ENCODE results near the gene C1QC. TPM values are rescaled to one million over a fixed set of nuclear protein-coding genes. Genes with fewer than 3 reads are reported as not detected.

Gene C1QC
- total RNA-seq, 1 experiment from 2014 or later: 0.59 TPM

- ChIA-PET CTCF (no interaction called here), POLR2A (no interaction called here), RAD21 (ENCODE audit: low non-redundant PET in 1 of 2, low total read pairs in 2 of 2, uncharacterized antibody in 2 of 2, unreplicated experiment in 2 of 2) (no interaction called here)
- intact Hi-C loops (cut with micrococcal nuclease): no loop called here
- Histone ChIP-seq H4K20me1 (ENCODE audit: insufficient read depth) (no peaks in the 10 kb centered on the region), H3K9ac (ENCODE audit: low read length) (no peak overlapping the region), H3K27me3 (ENCODE audit: insufficient read depth, low read length) (peaks cover 17% of the 10 kb centered on the region; the same call in 1 of the 2 replicates), H3K36me3 (ENCODE audit: control insufficient read depth in 1 of 2, insufficient read depth in 2 of 2, low read length in 2 of 2) (no peaks in the 10 kb centered on the region), H3K9me2 (ENCODE audit: insufficient read depth) (no peaks in the 10 kb centered on the region), H3K79me2 (ENCODE audit: insufficient read depth, low read length) (no peaks in the 10 kb centered on the region), H3K4me2 (ENCODE audit: low read length) (no peak overlapping the region), H3K27ac (ENCODE audit: low read depth, low read length) (no peak overlapping the region), H2AFZ (ENCODE audit: low read depth, low read length, poor library complexity, severe bottlenecking) (no peak overlapping the region), H3K9me3 (ENCODE audit: control insufficient read depth in 1 of 2, insufficient read depth in 1 of 2, low read depth in 1 of 2, low read length in 2 of 2) (no peaks in the 10 kb centered on the region), H3K4me1 (ENCODE audit: control insufficient read depth in 1 of 2, insufficient read depth in 2 of 2, low read length in 2 of 2) (no peaks in the 10 kb centered on the region), H3K4me3 (replicated peaks in 1 of 2; ENCODE audit: low read depth in 1 of 2, low read length in 2 of 2) (no peak overlapping the region)
- BruUV-seq (replicated peaks): no TSS peak
- DNase-seq (ENCODE audit: low read depth, low spot score): no peak
- no peak for ATAC-seq
- TF ChIP-seq CTCF (IDR thresholded peaks at IDR 0.05 in 2 of 3, conservative IDR thresholded peaks at IDR 0.05 in 1 of 3; ENCODE audit: borderline replicate concordance in 1 of 3, insufficient read depth in 1 of 3, low read depth in 2 of 3, low read length in 2 of 3): no peak
- TF ChIP-seq EZH2 (IDR thresholded peaks at IDR 0.05): no peak
- TF ChIP-seq REST (IDR thresholded peaks at IDR 0.05; ENCODE audit: low read depth): no peak
- TF ChIP-seq ZFX (IDR thresholded peaks at IDR 0.05): no peak
- no peak for TF ChIP-seq SP1 (IDR thresholded peaks at IDR 0.05; ENCODE audit: low read depth)
- no peak for TF ChIP-seq ELF1 (IDR thresholded peaks at IDR 0.05; ENCODE audit: borderline replicate concordance, low read depth)
- no peak for TF ChIP-seq FOSL1 (IDR thresholded peaks at IDR 0.05; ENCODE audit: low read depth)
- TF ChIP-seq JUND (IDR thresholded peaks at IDR 0.05): no peak
- no peak for TF ChIP-seq TCF7L2 (IDR thresholded peaks at IDR 0.05; ENCODE audit: borderline replicate concordance, extremely low read depth, insufficient read depth, insufficient read length)
- no peak for TF ChIP-seq ATF3 (IDR thresholded peaks at IDR 0.05)
- TF ChIP-seq ZNF274 (IDR thresholded peaks at IDR 0.05; ENCODE audit: low read depth, low read length): no peak
- TF ChIP-seq CBX3 (IDR thresholded peaks at IDR 0.05; ENCODE audit: low read depth): no peak
Observed at GRCh38 chr1:22633697-22634463, 9.6 kb upstream of the C1QC start.
